HEK293 (cell line): ENCODE results near the gene GBF1.

Experiments
- CTCF ChIP-seq: fragments of 450-650 bp; formaldehyde crosslinking; IDR thresholded peaks from 2 replicates; pipeline ENCODE4 v1.5.1; 2016; ENCODE audit warnings: missing biosample characterization, missing genetic modification characterization
- ELK4 ChIP-seq: IDR thresholded peaks from 2 replicates; pipeline ENCODE4 v1.6.1; 2011; ENCODE audit warnings: mild to moderate bottlenecking, low read depth, low read length, borderline replicate concordance
- HOXD13 ChIP-seq: sonication (generic); formaldehyde crosslinking; IDR thresholded peaks from 2 replicates; pipeline ENCODE4 v1.8.0; 2022; ENCODE audit warnings: missing genetic modification reagents, borderline replicate concordance
- YY2 ChIP-seq: fragments of 450-650 bp; formaldehyde crosslinking; IDR thresholded peaks from 2 replicates; pipeline ENCODE4 v1.5.1; 2016; ENCODE audit warnings: missing biosample characterization, missing genetic modification characterization
- ZBTB17 ChIP-seq: fragments of 450-650 bp; formaldehyde crosslinking; IDR thresholded peaks from 2 replicates; pipeline ENCODE4 v1.5.1; 2016; ENCODE audit warnings: missing biosample characterization, missing genetic modification characterization
- ZNF280D ChIP-seq: fragments of 450-650 bp; formaldehyde crosslinking; IDR thresholded peaks from 2 replicates; pipeline ENCODE4 v1.5.1; 2016; ENCODE audit warnings: missing biosample characterization, missing genetic modification characterization
- ZNF423 ChIP-seq: fragments of 450-650 bp; formaldehyde crosslinking; IDR thresholded peaks from 2 replicates; pipeline ENCODE4 v1.5.1; 2016; ENCODE audit warnings: missing biosample characterization, missing genetic modification characterization
- ZNF449 ChIP-seq: fragments of 450-650 bp; formaldehyde crosslinking; IDR thresholded peaks from 2 replicates; pipeline ENCODE4 v1.5.1; 2017; ENCODE audit warnings: missing biosample characterization, mild to moderate bottlenecking, missing genetic modification characterization, moderate library complexity
- ZNF776 ChIP-seq: fragments of 450-650 bp; formaldehyde crosslinking; IDR thresholded peaks from 2 replicates; pipeline ENCODE4 v1.5.0; 2017; ENCODE audit warnings: missing biosample characterization, missing genetic modification characterization, borderline replicate concordance

GRCh38 chr10:102254426-102254825 lies 9.1 kb downstream of the GBF1 start:
- TF ChIP-seq ELK4 (no peak), ZNF776 (tag by site-specific recombination) (no peak), YY2 (tag by site-specific recombination) (no peak), HOXD13 (CRISPR knock-in tag) (no peak), CTCF (tag by site-specific recombination) (no peak), ZNF449 (tag by site-specific recombination) (no peak), ZBTB17 (tag by site-specific recombination) (no peak), ZNF280D (tag by site-specific recombination) (no peak), ZNF423 (tag by site-specific recombination) (no peak)
